Measurements from ENCODE around the gene DYNLRB2. TPM values are rescaled to one million over a fixed set of nuclear protein-coding genes. Genes with fewer than 3 reads are reported as not detected.

The DYNLRB2 gene
- total and polyA plus RNA-seq, 2 of the 13 experiments (the other 11 are each of a cell fraction or from before 2014, with no cell fraction given) = not detected

DNA sequence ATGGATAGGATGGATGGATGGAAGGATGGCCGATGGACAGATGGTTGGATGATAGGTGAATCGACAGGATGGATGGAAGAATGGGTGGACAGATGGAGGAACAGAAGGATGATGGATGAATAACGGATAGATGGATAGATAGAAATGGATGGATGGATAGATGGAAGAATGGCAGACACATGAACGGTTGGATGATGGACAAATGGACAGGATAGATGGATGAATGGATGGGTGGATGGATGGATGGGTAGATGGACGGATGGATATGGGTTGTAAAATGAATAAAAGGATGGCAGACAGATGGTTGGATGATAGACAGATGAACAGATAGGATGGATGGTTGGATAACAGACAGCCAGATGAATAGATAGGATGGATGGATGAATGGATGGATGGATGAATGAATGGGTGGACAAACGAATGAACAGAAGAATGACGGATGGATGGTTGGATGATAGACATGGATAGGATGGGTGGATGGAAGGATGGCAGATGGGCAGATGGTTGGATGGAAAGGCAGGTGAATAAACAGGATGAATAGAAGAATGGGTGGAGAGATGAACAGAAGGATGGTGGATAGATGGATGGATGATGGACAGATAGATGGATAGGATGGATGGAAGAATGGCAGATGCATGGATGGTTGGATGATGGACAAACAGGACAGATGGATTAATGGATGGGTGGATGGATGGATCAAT lies 55.9 kb downstream of the DYNLRB2 start:
- Histone ChIP-seq H3K27ac (ENCODE audit: extremely low read length, insufficient read depth, low read length) (no peak overlapping the region), H3K79me2 (ENCODE audit: insufficient read depth, low read length) (no peaks in the 10 kb centered on the region), H3K9ac (ENCODE audit: insufficient read depth, low read depth, low read length) (no peak overlapping the region), H2AFZ (ENCODE audit: low read length) (no peak overlapping the region), H3K4me1 (ENCODE audit: insufficient read depth, low read length) (no peaks in the 10 kb centered on the region), H3K36me3 (replicated peaks in 1 of 2; ENCODE audit: control insufficient read depth in 1 of 2, insufficient read depth in 2 of 2, low read length in 2 of 2) (no peaks in the 10 kb centered on the region), H4K20me1 (ENCODE audit: insufficient read depth, low read length) (no peaks in the 10 kb centered on the region), H3K27me3 (ENCODE audit: control insufficient read depth in 1 of 2, insufficient read depth in 2 of 2, low read length in 2 of 2) (no peaks in the 10 kb centered on the region; a peak in 1 of 5 replicates), H3K4me2 (ENCODE audit: low read depth, low read length) (no peak overlapping the region), H3K9me3 (ENCODE audit: low read length) (peaks cover 8% of the 10 kb centered on the region; the same call in 1 of the 2 replicates), H3K4me3 (replicated peaks in 1 of 3; ENCODE audit: insufficient read depth in 1 of 3, low read depth in 2 of 3, low read length in 3 of 3) (no peak overlapping the region)
- no TSS peak for BruUV-seq (replicated peaks)
- intact Hi-C loops (cut with micrococcal nuclease; ENCODE audit: unreplicated experiment) = no loop called here
- in situ Hi-C loops (cut with HindIII; ENCODE audit: extremely low pct_ligation_motif_present, low pct_unique_long_range_greater_than_20kb) = no loop called here
- ChIA-PET POLR2A (no interaction called here), CTCF (ENCODE audit: low intra/inter-chr PET ratio, low total read pairs) (no interaction called here)
- no peak for ATAC-seq
- WGBS (ENCODE audit: low lambda C conversion rate) = 7% methylated on average over 7 of the region's 7 CpGs
- peak; percentile 88; the same call in 1 of the 2 replicates for TF ChIP-seq PLRG1 (conservative IDR thresholded peaks at IDR 0.05)
- 0 out of 2 replicates have a peak, but pooled peaks have one; percentile 57 for TF ChIP-seq NONO (IDR thresholded peaks at IDR 0.05)
- TF ChIP-seq NONO (CRISPR knock-in tag; conservative IDR thresholded peaks at IDR 0.05) = no peak
- TF ChIP-seq KDM3A (CRISPR knock-in tag; IDR thresholded peaks at IDR 0.05; ENCODE audit: low read depth) = no peak
- peak; percentile 84 for TF ChIP-seq ZNF282 (IDR thresholded peaks at IDR 0.05; ENCODE audit: partially characterized antibody)
- 0 out of 2 replicates have a peak, but pooled peaks have one; percentile 10 for TF ChIP-seq MNT (IDR thresholded peaks at IDR 0.05)
- 0 out of 2 replicates have a peak, but pooled peaks have one; percentile 25 for TF ChIP-seq FOXK2 (IDR thresholded peaks at IDR 0.05)
- TF ChIP-seq CENPX (CRISPR knock-in tag; IDR thresholded peaks at IDR 0.05) = no peak
- 0 out of 2 replicates have a peak, but pooled peaks have one; percentile 47 for TF ChIP-seq NBN (conservative IDR thresholded peaks at IDR 0.05)
- 0 out of 2 replicates have a peak, but pooled peaks have one; percentile 15 for TF ChIP-seq ATM (IDR thresholded peaks at IDR 0.05; ENCODE audit: borderline replicate concordance)
- DNase-seq (ENCODE audit: low spot score) = no peak
- no peak for FAIRE-seq

Data from HepG2 (cell line).